SK-N-SH (cell line): Measurements from ENCODE around the gene PGS1. TPM values are rescaled to one million over a fixed set of nuclear protein-coding genes. Genes with fewer than 3 reads are reported as not detected.
"Not testable (repeated sequence)": the region's sequence is repeated elsewhere in the genome, so short reads cannot be mapped to it uniquely, and the experiment has no call there.

ENCODE experiments used
- CTCF ChIA-PET: fragments of 300-600, 350-600 bp; formaldehyde crosslinking; extraction: SDS; loops from one replicate; lab custom pipeline; 2021; lab: Yijun Ruan, JAX
- POLR2A ChIA-PET: fragments of 350-600 bp; sonication (Branson Sonifier 250); formaldehyde crosslinking; extraction: SDS; loops from one replicate; lab custom pipeline; 2020; ENCODE audit warnings: antibody characterized with exemption, inconsistent platforms; lab: Yijun Ruan, JAX
- DNase-seq: peaks from one replicate; pipeline ENCODE4 v3.0.0; 2012
- H2AFZ ChIP-seq: fragments of 200-600 bp; sonication (generic); 2 replicates; pipeline ENCODE4 v1.8.1; 2016; ENCODE audit warnings: antibody characterized with exemption, mild to moderate bottlenecking, low read depth
- H3F3A ChIP-seq: fragments of 200-600 bp; sonication (generic); replicated peaks from 2 replicates; pipeline ENCODE3; 2016; ENCODE audit warnings: antibody characterized with exemption, mild to moderate bottlenecking; ENCODE audit not compliant: insufficient read depth
- H3K27ac ChIP-seq, 2 experiments: fragments of 200-500 bp in 1 of 2; fragments of 200-600 bp in 1 of 2; sonication (Bioruptor generic) in 1 of 2; sonication (generic), shearing (Covaris generic) in 1 of 2; 2 replicates each; pipeline versions ENCODE4 v1.5.1 to v1.6.1; 2014 to 2016; ENCODE audit warnings: low read depth in 2 of 2, inconsistent platforms in 1 of 2, low read length in 1 of 2, mild to moderate bottlenecking in 1 of 2, mixed read lengths in 1 of 2
- H3K27me3 ChIP-seq: fragments of 200-600 bp; sonication (generic), shearing (Covaris generic); 2 replicates; pipeline ENCODE4 v1.6.1; 2016; ENCODE audit warnings: mixed run types; ENCODE audit not compliant: insufficient read depth
- H3K36me3 ChIP-seq, 2 experiments: fragments of 200-500 bp in 1 of 2; fragments of 200-600 bp in 1 of 2; sonication (Bioruptor generic) in 1 of 2; sonication (generic) in 1 of 2; replicated peaks in 1 of 2; 2 replicates each; pipeline versions ENCODE3 to v1.5.1; 2014 to 2016; ENCODE audit warnings: low read length in 1 of 2, mild to moderate bottlenecking in 1 of 2; ENCODE audit not compliant: insufficient read depth in 2 of 2, control insufficient read depth in 1 of 2
- H3K4me1 ChIP-seq, 2 experiments: fragments of 200-500 bp in 1 of 2; fragments of 200-600 bp in 1 of 2; sonication (Bioruptor generic) in 1 of 2; sonication (generic), shearing (Covaris generic) in 1 of 2; 2 replicates each; pipeline versions ENCODE4 v1.5.1 to v1.6.1; 2014 to 2016; ENCODE audit warnings: low read depth in 1 of 2, low read length in 1 of 2, mixed run types in 1 of 2; ENCODE audit not compliant: insufficient read depth in 2 of 2, control insufficient read depth in 1 of 2
- H3K4me2 ChIP-seq: fragments of 200-600 bp; sonication (generic), shearing (Covaris generic); 2 replicates; pipeline ENCODE4 v1.6.1; 2017; ENCODE audit warnings: mixed run types
- H3K4me3 ChIP-seq, 2 experiments: fragments of 200-500 bp in 1 of 2; fragments of 200-600 bp in 1 of 2; sonication (Bioruptor generic) in 1 of 2; sonication (generic), shearing (Covaris generic) in 1 of 2; 2 replicates each; pipeline versions ENCODE4 v1.5.1 to v1.8.1; 2014 to 2016; ENCODE audit warnings: low read depth in 2 of 2, inconsistent platforms in 1 of 2, low read length in 1 of 2, mild to moderate bottlenecking in 1 of 2, mixed read lengths in 1 of 2, moderate library complexity in 1 of 2
- H3K79me2 ChIP-seq: fragments of 200-600 bp; sonication (generic); 2 replicates; pipeline ENCODE4 v1.8.1; 2017; ENCODE audit warnings: mild to moderate bottlenecking; ENCODE audit not compliant: insufficient read depth
- H3K9ac ChIP-seq: fragments of 200-600 bp; sonication (generic); 2 replicates; pipeline ENCODE4 v1.6.1; 2017; ENCODE audit warnings: mixed run types
- H3K9me2 ChIP-seq: fragments of 200-600 bp; sonication (generic); 2 replicates; pipeline ENCODE4 v1.6.1; 2017; ENCODE audit warnings: mixed run types
- H3K9me3 ChIP-seq: fragments of 200-600 bp; sonication (generic); 2 replicates; pipeline ENCODE4 v1.6.1; 2017; ENCODE audit warnings: mixed run types, mild to moderate bottlenecking, moderate library complexity
- H4K20me1 ChIP-seq: fragments of 200-600 bp; sonication (generic); 2 replicates; pipeline ENCODE4 v1.6.1; 2017; ENCODE audit warnings: mild to moderate bottlenecking, mixed run types; ENCODE audit not compliant: insufficient read depth
- EP300 ChIP-seq, 2 experiments: IDR thresholded peaks; 2 replicates each; pipeline versions ENCODE4 v1.4.0 to v1.6.1; 2012; ENCODE audit warnings: borderline replicate concordance in 1 of 2, low read depth in 1 of 2, low read length in 1 of 2
- EZH2phosphoT487 ChIP-seq: fragments of 200-600 bp; sonication (generic); IDR thresholded peaks from 2 replicates; pipeline ENCODE4 v1.6.1; 2017; ENCODE audit warnings: low read depth, mixed run types, mild to moderate bottlenecking, antibody characterized with exemption, moderate library complexity, borderline replicate concordance
- FOSL2 ChIP-seq: IDR thresholded peaks from 2 replicates; pipeline ENCODE4 v1.4.0; 2012; ENCODE audit warnings: low read depth, mild to moderate bottlenecking, moderate library complexity, borderline replicate concordance
- GABPA ChIP-seq: IDR thresholded peaks from 2 replicates; pipeline ENCODE4 v1.4.0; 2012; ENCODE audit warnings: low read depth, mild to moderate bottlenecking
- GATA2 ChIP-seq: sonication (generic); formaldehyde crosslinking; IDR thresholded peaks from 2 replicates; pipeline ENCODE4 v1.5.0; 2020; ENCODE audit warnings: mild to moderate bottlenecking, missing genetic modification reagents
- JUND ChIP-seq: IDR thresholded peaks from 2 replicates; pipeline ENCODE4 v1.4.0; 2012
- MEF2A ChIP-seq: IDR thresholded peaks from 2 replicates; pipeline ENCODE4 v1.4.0; 2012; ENCODE audit warnings: low read depth, borderline replicate concordance
- NFIC ChIP-seq: IDR thresholded peaks from 2 replicates; pipeline ENCODE4 v1.4.0; 2012; ENCODE audit warnings: borderline replicate concordance
- RFX5 ChIP-seq: IDR thresholded peaks from 2 replicates; pipeline ENCODE4 v1.6.1; 2012; ENCODE audit warnings: mild to moderate bottlenecking, improper control_type of control experiment, low read length
- RXRA ChIP-seq: IDR thresholded peaks from 2 replicates; pipeline ENCODE4 v1.4.0; 2012; ENCODE audit warnings: low read depth, mild to moderate bottlenecking, borderline replicate concordance
- SMC3 ChIP-seq: IDR thresholded peaks from 2 replicates; pipeline ENCODE4 v1.6.1; 2012; ENCODE audit warnings: low read depth, low read length, improper control_type of control experiment
- TAF1 ChIP-seq: IDR thresholded peaks from 2 replicates; pipeline ENCODE4 v1.6.1; 2012; ENCODE audit warnings: low read depth, mild to moderate bottlenecking, low read length, moderate library complexity, borderline replicate concordance
- WGBS: methylation state at CpG from one replicate; pipeline ENCODE4 v1.1.6; 2017; ENCODE audit warnings: low lambda C conversion rate; 5-methylcytosine and 5-hydroxymethylcytosine counted together
- polyA plus RNA-seq, 3 experiments: library from polyadenylated mRNA; depleted of rRNA; stranded (reverse); fragments of >200 nt; gene quantifications; 2 replicates each; pipeline ENCODE4 v1.2.3, GENCODE V29; 2012
- TF ChIP-seq, protein P1 (sequence below): IDR thresholded peaks from 2 replicates; pipeline ENCODE4; 2012
- TF ChIP-seq, protein P2 (sequence below): IDR thresholded peaks from 2 replicates; pipeline ENCODE4 v1.4.0; 2012; ENCODE audit warnings: low read depth, borderline replicate concordance
- TF ChIP-seq, protein P3 (sequence below): fragments of 150-350 bp; IDR thresholded peaks from 2 replicates; pipeline ENCODE4 v1.6.1; 2016; ENCODE audit warnings: mild to moderate bottlenecking, low read depth, low read length
- TF ChIP-seq, protein P4 (sequence below): IDR thresholded peaks from 2 replicates; pipeline ENCODE4 v1.4.0; 2012; ENCODE audit warnings: low read depth

PGS1 gene
- polyA plus RNA-seq, 1 of the 3 experiments (the other 2 are of a cell fraction), result 88.4 TPM

DNA sequence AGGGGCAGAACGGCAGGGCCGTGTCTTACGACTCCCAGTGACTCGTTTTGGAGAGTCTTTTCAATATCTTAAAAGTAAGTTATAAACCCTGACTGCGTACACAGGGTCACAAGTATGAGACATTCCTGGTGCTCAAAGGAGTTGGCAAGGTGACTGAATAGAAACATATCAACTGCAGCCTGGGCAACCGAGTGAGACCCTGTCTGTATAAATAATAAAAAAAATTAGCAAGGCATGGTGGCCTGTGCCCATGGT lies 83.3 kb downstream of the PGS1 start (continued):
- TF ChIP-seq GABPA, result no peak
- no peak for TF ChIP-seq SMC3

DNA sequence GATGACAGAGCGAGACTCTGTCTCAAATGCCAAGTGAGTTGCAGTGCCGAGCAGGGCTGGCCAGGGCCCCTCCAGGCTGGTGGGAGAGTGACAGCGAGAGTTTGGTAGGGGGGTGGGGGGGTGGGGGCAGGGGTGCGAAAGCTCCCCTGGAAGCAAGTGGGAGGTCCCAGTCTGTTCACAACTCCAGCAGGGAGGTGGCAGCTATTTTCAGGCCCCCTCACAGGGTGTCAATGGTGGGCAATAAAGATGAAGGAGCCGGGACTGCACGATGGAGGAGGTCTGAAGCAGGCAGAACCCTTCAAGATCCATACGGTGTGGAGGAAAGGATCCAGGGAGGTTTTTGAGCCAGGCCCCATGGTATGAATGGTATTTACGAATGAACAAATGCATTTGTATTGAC lies 83.7 kb downstream of the PGS1 start:
- Histone ChIP-seq H3K27me3 (no peaks in the 10 kb centered on the region), H3K4me3 (no peak overlapping the region), H3K4me1 (peaks cover 0 to 1% of the 10 kb centered on the region in 2 experiments; a peak in 1 of 4 replicates), H3K9me2 (no peaks in the 10 kb centered on the region), H3F3A (no peaks in the 10 kb centered on the region), H4K20me1 (no peaks in the 10 kb centered on the region), H3K36me3 (no peaks in the 10 kb centered on the region), H3K9ac (no peak overlapping the region), H3K9me3 (no peaks in the 10 kb centered on the region), H3K4me2 (no peak overlapping the region), H3K27ac (no peak overlapping the region), H2AFZ (no peak overlapping the region), H3K79me2 (no peaks in the 10 kb centered on the region)
- WGBS, result 72% methylated on average over 8 of the region's 8 CpGs
- POLR2A ChIA-PET, result no interaction called here
- TF ChIP-seq TAF1, result no peak
- TF ChIP-seq NFIC, result no peak
- TF ChIP-seq, protein P1, sequence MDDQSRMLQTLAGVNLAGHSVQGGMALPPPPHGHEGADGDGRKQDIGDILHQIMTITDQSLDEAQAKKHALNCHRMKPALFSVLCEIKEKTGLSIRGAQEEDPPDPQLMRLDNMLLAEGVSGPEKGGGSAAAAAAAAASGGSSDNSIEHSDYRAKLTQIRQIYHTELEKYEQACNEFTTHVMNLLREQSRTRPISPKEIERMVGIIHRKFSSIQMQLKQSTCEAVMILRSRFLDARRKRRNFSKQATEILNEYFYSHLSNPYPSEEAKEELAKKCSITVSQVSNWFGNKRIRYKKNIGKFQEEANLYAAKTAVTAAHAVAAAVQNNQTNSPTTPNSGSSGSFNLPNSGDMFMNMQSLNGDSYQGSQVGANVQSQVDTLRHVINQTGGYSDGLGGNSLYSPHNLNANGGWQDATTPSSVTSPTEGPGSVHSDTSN, result no peak
- CTCF ChIA-PET, result interaction anchor here (1.5 kb wide), 1 partner anchor 40 kb away, joined by 4 read pairs; no protein-coding TSS in a partner anchor
- no peak for DNase-seq

DNA sequence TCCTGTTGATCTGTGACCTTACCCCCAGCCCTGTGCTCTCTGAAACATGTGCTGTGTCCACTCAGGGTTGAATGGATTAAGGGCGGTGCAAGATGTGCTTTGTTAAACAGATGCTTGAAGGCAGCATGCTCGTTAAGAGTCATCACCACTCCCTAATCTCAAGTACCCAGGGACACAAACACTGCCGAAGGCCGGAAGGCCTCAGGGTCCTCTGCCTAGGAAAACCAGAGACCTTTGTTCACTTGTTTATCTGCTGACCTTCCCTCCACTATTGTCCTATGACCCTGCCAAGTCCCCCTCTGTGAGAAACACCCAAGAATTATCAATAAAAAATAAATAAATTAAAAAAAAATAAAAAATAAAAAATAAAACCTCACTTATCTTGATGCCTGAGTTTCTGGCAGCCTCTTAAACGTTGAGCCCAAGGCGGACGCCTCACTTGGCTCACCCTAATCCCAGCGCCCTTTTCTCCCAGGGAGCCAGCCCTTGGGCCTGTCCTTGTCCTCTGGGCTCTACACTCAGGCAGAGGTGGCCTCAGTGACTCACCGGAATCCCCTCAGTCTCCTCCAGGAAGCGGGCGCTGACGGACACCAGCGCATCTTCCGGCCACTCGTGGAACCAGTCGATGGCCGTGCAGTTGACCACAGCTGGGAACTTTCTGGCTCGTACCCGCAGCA lies 87.8 kb downstream of the PGS1 start:
- H3F3A ChIP-seq, POLR2A ChIA-PET, H3K4me2 ChIP-seq, H3K27ac ChIP-seq, H3K79me2 ChIP-seq, H3K27me3 ChIP-seq, H3K9me2 ChIP-seq, H3K4me1 ChIP-seq, H3K9ac ChIP-seq, H2AFZ ChIP-seq, H3K9me3 ChIP-seq, H3K4me3 ChIP-seq, H3K36me3 ChIP-seq, H4K20me1 ChIP-seq, DNase-seq: not testable (repeated sequence)
- WGBS, result 81% methylated on average over 19 of the region's 19 CpGs
- CTCF ChIA-PET, result interaction anchor here (1.4 kb wide), 1 partner anchor 44 kb away, joined by 4 read pairs; no protein-coding TSS in a partner anchor

DNA sequence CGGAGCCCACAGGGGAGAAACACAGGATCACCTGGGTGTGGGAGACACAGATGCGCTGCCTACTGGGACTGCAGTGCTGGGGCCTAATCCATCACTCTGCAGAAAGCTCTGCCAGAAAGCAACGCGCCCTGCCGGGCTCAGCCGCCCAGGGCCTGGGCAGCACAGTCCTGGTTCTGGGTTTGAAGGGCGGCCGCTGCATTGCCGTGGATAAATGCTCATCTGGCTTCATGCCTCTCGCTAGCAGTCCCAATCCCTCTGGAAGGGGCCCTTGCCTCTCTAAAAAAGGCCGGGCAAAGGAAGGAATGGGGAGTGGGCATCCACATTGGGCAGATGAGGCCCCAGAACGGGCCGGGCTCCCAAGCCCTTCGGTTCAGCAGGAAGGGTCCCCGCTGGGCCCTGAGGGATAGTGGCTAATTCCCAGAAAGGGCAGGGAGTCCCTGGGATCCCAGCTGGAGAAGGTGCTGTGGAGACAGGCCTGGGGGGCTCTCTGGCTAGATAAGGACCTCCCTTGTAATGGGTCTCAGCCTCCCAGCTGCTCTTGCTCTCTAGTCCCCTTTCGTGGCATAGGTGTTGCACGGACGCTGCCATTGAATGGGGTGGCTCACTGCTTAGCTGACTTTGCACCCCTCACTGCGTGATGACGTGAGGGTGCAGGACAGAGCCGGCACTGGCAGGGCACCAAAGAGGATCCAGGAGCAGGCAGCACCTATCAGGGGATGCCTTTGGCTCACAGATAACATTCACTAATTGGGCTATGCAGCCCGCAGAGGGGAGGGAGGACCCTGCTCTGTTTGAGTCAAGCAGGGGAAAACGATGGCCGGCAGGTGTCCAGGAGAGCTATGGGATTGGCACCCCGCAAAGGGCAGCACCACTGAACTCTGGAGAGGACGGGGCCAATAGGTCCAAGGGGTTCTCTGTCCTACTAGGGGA lies 88.6 kb downstream of the PGS1 start:
- Histone ChIP-seq H3K36me3 (no peaks in the 10 kb centered on the region), H3K9ac (no peak overlapping the region), H3K27ac (no peak overlapping the region), H4K20me1 (no peaks in the 10 kb centered on the region), H3K27me3 (no peaks in the 10 kb centered on the region), H3K79me2 (no peaks in the 10 kb centered on the region), H2AFZ (no peak overlapping the region), H3K9me2 (no peaks in the 10 kb centered on the region), H3K4me1 (peaks cover 0 to 3% of the 10 kb centered on the region in 2 experiments; a peak in 1 of 4 replicates), H3F3A (no peaks in the 10 kb centered on the region), H3K4me3 (no peak overlapping the region), H3K9me3 (no peaks in the 10 kb centered on the region), H3K4me2 (no peak overlapping the region)
- DNase-seq, result no peak
- POLR2A ChIA-PET, result no interaction called here
- CTCF ChIA-PET, result interaction anchor here (1.4 kb wide), 1 partner anchor 45 kb away, joined by 4 read pairs; no protein-coding TSS in a partner anchor
- 79% methylated on average over 26 of the region's 26 CpGs for WGBS
- TF ChIP-seq RFX5, result no peak
- TF ChIP-seq RXRA, result no peak
- TF ChIP-seq GABPA, result no peak
- TF ChIP-seq JUND, result no peak
- TF ChIP-seq MEF2A, result no peak
- TF ChIP-seq, protein P2, sequence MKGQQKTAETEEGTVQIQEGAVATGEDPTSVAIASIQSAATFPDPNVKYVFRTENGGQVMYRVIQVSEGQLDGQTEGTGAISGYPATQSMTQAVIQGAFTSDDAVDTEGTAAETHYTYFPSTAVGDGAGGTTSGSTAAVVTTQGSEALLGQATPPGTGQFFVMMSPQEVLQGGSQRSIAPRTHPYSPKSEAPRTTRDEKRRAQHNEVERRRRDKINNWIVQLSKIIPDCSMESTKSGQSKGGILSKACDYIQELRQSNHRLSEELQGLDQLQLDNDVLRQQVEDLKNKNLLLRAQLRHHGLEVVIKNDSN, result no peak
- TF ChIP-seq, protein P3, sequence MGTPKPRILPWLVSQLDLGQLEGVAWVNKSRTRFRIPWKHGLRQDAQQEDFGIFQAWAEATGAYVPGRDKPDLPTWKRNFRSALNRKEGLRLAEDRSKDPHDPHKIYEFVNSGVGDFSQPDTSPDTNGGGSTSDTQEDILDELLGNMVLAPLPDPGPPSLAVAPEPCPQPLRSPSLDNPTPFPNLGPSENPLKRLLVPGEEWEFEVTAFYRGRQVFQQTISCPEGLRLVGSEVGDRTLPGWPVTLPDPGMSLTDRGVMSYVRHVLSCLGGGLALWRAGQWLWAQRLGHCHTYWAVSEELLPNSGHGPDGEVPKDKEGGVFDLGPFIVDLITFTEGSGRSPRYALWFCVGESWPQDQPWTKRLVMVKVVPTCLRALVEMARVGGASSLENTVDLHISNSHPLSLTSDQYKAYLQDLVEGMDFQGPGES, result no peak
- no peak for TF ChIP-seq GATA2 (CRISPR knock-in tag)
- TF ChIP-seq FOSL2, result no peak
- no peak for TF ChIP-seq EZH2phosphoT487
- TF ChIP-seq, protein P4, sequence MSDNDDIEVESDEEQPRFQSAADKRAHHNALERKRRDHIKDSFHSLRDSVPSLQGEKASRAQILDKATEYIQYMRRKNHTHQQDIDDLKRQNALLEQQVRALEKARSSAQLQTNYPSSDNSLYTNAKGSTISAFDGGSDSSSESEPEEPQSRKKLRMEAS, result no peak
- no peak for TF ChIP-seq EP300 (IDR thresholded peaks at IDR 0.05; ENCODE audit: borderline replicate concordance in 1 of 2, low read depth in 1 of 2, low read length in 1 of 2)
